ENCODE results near the gene PCCA.

PCCA gene

DNA sequence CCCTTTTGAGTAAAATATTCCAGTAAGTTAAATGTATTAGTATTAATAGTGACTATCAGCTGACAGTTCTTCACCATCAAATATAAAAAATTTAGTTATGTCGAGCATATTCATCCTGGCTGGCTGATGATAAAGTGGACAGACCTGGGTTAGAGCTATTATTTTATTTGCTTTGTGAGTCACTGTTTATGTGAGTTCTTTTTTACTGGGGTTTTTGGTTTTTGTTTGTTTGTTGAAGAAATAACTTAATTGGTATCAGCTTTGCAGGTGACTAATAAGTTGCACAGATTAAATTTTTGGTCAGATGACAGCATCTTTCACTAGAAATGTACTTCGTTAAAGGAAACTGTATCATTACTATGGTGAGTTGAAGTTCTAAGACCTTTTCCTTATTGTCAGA, 275.0 kb downstream of the PCCA start:
- Histone ChIP-seq H3K79me2 (ENCODE audit: insufficient read depth, low read length) (no peaks in the 10 kb centered on the region), H3K36me3 (ENCODE audit: low read length) (no peaks in the 10 kb centered on the region), H3K4me2 (ENCODE audit: low read depth, low read length, poor library complexity, severe bottlenecking) (no peak overlapping the region), H3F3A (ENCODE audit: insufficient read depth) (no peaks in the 10 kb centered on the region), H4K20me1 (ENCODE audit: low read depth, low read length) (no peaks in the 10 kb centered on the region), H3K27ac (ENCODE audit: low read depth, low read length) (no peak overlapping the region), H3K27me3 (ENCODE audit: low read length) (no peaks in the 10 kb centered on the region), H3K9ac (ENCODE audit: low read length) (no peak overlapping the region), H2AFZ (ENCODE audit: low read depth, low read length, severe bottlenecking) (no peak overlapping the region), H3K9me3 (ENCODE audit: insufficient read depth, low read length) (no peaks in the 10 kb centered on the region), H3K4me3 (ENCODE audit: insufficient read depth, low read length, poor library complexity, severe bottlenecking) (no peak overlapping the region), H3K9me2 (replicated peaks; ENCODE audit: insufficient read depth, low read length) (no peaks in the 10 kb centered on the region)
- TF ChIP-seq, protein P1, sequence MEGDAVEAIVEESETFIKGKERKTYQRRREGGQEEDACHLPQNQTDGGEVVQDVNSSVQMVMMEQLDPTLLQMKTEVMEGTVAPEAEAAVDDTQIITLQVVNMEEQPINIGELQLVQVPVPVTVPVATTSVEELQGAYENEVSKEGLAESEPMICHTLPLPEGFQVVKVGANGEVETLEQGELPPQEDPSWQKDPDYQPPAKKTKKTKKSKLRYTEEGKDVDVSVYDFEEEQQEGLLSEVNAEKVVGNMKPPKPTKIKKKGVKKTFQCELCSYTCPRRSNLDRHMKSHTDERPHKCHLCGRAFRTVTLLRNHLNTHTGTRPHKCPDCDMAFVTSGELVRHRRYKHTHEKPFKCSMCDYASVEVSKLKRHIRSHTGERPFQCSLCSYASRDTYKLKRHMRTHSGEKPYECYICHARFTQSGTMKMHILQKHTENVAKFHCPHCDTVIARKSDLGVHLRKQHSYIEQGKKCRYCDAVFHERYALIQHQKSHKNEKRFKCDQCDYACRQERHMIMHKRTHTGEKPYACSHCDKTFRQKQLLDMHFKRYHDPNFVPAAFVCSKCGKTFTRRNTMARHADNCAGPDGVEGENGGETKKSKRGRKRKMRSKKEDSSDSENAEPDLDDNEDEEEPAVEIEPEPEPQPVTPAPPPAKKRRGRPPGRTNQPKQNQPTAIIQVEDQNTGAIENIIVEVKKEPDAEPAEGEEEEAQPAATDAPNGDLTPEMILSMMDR (IDR thresholded peaks at IDR 0.05; ENCODE audit: insufficient read depth, low read length, poor library complexity, severe bottlenecking) = no peak
- no peak for TF ChIP-seq EZH2phosphoT487 (conservative IDR thresholded peaks at IDR 0.05; ENCODE audit: low read length)

DNA sequence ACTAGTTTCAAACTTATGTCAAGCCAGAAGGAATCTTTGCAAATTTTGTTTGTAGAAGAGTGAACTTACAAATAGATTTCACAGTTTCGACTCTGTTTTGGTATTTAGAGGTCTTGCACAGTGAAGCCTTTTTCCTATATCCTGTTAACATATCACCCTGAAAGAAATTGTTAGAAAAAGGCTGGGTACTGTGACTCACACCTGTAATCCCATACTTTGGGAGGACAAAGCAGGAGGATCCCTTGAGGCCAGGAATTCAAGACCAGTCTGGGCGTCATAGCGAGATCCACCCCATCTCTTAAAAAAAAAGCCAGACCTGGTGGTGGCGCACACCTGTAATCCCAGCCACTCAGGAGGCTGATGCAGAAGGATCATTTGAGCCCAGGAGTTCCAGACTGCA, 275.7 kb downstream of the PCCA start:
- H3K79me2 ChIP-seq (ENCODE audit: insufficient read depth, low read length) = no peaks in the 10 kb centered on the region
- no peaks in the 10 kb centered on the region for H3K36me3 ChIP-seq (ENCODE audit: low read length)
- no peaks in the 10 kb centered on the region for H3K9me3 ChIP-seq (ENCODE audit: insufficient read depth, low read length)
- TF ChIP-seq, protein P1 (IDR thresholded peaks at IDR 0.05; ENCODE audit: insufficient read depth, low read length, poor library complexity, severe bottlenecking) = no peak
- no peak for TF ChIP-seq EZH2phosphoT487 (conservative IDR thresholded peaks at IDR 0.05; ENCODE audit: low read length)
- H3K9ac ChIP-seq (ENCODE audit: low read length) = no peak overlapping the region
- H4K20me1 ChIP-seq (ENCODE audit: low read depth, low read length) = no peaks in the 10 kb centered on the region
- no peak overlapping the region for H2AFZ ChIP-seq (ENCODE audit: low read depth, low read length, severe bottlenecking)
- H3K4me2 ChIP-seq (ENCODE audit: low read depth, low read length, poor library complexity, severe bottlenecking) = no peak overlapping the region
- no peaks in the 10 kb centered on the region for H3K27me3 ChIP-seq (ENCODE audit: low read length)
- no peaks in the 10 kb centered on the region for H3F3A ChIP-seq (ENCODE audit: insufficient read depth)
- H3K9me2 ChIP-seq (replicated peaks; ENCODE audit: insufficient read depth, low read length) = no peaks in the 10 kb centered on the region
- no peak overlapping the region for H3K4me3 ChIP-seq (ENCODE audit: insufficient read depth, low read length, poor library complexity, severe bottlenecking)
- H3K27ac ChIP-seq (ENCODE audit: low read depth, low read length) = no peak overlapping the region

DNA sequence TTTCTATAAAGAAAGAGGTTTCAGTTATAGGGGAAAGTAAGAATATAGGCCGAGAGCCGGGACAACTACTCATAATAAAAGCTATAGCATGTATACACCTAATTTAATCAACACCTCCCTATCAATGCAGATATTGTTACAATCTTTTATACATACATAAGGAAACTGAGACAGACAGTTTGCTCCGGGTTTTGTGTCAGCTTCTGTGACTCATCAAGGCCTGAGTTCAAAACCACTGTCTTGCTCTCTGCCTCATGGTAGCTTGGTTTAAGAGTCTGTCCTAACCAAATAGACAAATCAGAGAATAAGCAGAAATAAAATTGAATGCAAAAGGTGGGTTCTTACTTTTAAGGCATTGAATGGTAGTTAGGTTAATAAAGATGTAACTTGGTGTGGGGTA, 276.8 kb downstream of the PCCA start:
- Histone ChIP-seq H3F3A (ENCODE audit: insufficient read depth) (no peaks in the 10 kb centered on the region), H3K9ac (ENCODE audit: low read length) (no peak overlapping the region), H3K4me3 (ENCODE audit: insufficient read depth, low read length, poor library complexity, severe bottlenecking) (no peak overlapping the region), H2AFZ (ENCODE audit: low read depth, low read length, severe bottlenecking) (no peak overlapping the region), H3K9me3 (ENCODE audit: insufficient read depth, low read length) (no peaks in the 10 kb centered on the region), H3K79me2 (ENCODE audit: insufficient read depth, low read length) (no peaks in the 10 kb centered on the region), H4K20me1 (ENCODE audit: low read depth, low read length) (no peaks in the 10 kb centered on the region), H3K9me2 (replicated peaks; ENCODE audit: insufficient read depth, low read length) (no peaks in the 10 kb centered on the region), H3K4me2 (ENCODE audit: low read depth, low read length, poor library complexity, severe bottlenecking) (no peak overlapping the region), H3K27ac (ENCODE audit: low read depth, low read length) (no peak overlapping the region), H3K36me3 (ENCODE audit: low read length) (no peaks in the 10 kb centered on the region), H3K27me3 (ENCODE audit: low read length) (no peaks in the 10 kb centered on the region)
- TF ChIP-seq, protein P1 (IDR thresholded peaks at IDR 0.05; ENCODE audit: insufficient read depth, low read length, poor library complexity, severe bottlenecking) = no peak

DNA sequence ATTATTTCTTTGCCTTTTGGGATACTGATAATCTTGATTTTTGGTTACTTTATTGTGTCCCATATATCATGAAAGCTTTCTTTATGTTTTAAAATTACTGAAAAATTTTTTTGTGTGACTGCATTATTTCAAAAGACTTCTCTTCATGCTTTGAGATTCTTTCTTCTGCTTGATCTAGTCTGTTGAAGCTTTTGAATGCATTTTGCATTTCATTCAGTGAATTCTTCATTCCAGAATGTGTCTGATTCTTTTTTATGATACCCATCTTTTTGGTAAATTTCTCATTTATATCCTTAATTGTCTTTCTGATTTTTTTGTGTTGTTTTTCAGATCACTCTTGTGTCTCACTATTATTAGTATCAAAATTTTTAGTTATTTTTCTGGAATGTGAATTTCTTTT, 289.6 kb downstream of the PCCA start:
- Histone ChIP-seq H3K9me2 (replicated peaks; ENCODE audit: insufficient read depth, low read length) (no peaks in the 10 kb centered on the region), H3K79me2 (ENCODE audit: insufficient read depth, low read length) (no peaks in the 10 kb centered on the region), H3K36me3 (ENCODE audit: low read length) (no peaks in the 10 kb centered on the region), H3K9me3 (ENCODE audit: insufficient read depth, low read length) (peaks cover 5% of the 10 kb centered on the region; the same call in 1 of the 2 replicates), H3K9ac (ENCODE audit: low read length) (no peak overlapping the region), H3F3A (ENCODE audit: insufficient read depth) (no peaks in the 10 kb centered on the region), H3K4me3 (ENCODE audit: insufficient read depth, low read length, poor library complexity, severe bottlenecking) (no peak overlapping the region), H3K27ac (ENCODE audit: low read depth, low read length) (no peak overlapping the region), H2AFZ (ENCODE audit: low read depth, low read length, severe bottlenecking) (no peak overlapping the region), H4K20me1 (ENCODE audit: low read depth, low read length) (no peaks in the 10 kb centered on the region), H3K27me3 (ENCODE audit: low read length) (no peaks in the 10 kb centered on the region), H3K4me2 (ENCODE audit: low read depth, low read length, poor library complexity, severe bottlenecking) (no peak overlapping the region)
- TF ChIP-seq, protein P1 (IDR thresholded peaks at IDR 0.05; ENCODE audit: insufficient read depth, low read length, poor library complexity, severe bottlenecking) = no peak
- TF ChIP-seq EZH2phosphoT487 (conservative IDR thresholded peaks at IDR 0.05; ENCODE audit: low read length) = no peak
